Body of pancreas (tissue), 4 donors: ENCODE measurements around the gene MEIS2. TPM values are rescaled to one million over a fixed set of nuclear protein-coding genes. Genes with fewer than 3 reads are reported as not detected.

Experiments
- ATAC-seq: fragments of 150-250 bp; one replicate; pipeline ENCODE4 v1.9.1; 2016
- DNase-seq, 4 donors: peaks; one replicate each; pipeline ENCODE4 v3.0.0-alpha.2; 2019
- H3K27ac ChIP-seq, 4 donors: fragments of 200-600 bp; sonication (generic); 1 replicate in 3 of 4; 2 replicates in 1 of 4; pipeline versions ENCODE4 v1.5.1 to v1.6.1; 2016 to 2019; ENCODE audit warnings: mild to moderate bottlenecking in 1 of 4, mixed read lengths in 1 of 4, moderate library complexity in 1 of 4
- H3K27me3 ChIP-seq, 2 donors: fragments of 200-600 bp; sonication (generic); one replicate each; pipeline ENCODE4 v1.6.0; 2016; ENCODE audit warnings: mild to moderate bottlenecking in 1 of 2
- H3K36me3 ChIP-seq, 2 donors: fragments of 200-600 bp; sonication (generic); replicated peaks in 1 of 2; 2 replicates each; pipeline ENCODE4 v1.5.1; 2016; ENCODE audit warnings: low read depth in 2 of 2; ENCODE audit not compliant: insufficient read depth in 1 of 2
- H3K4me1 ChIP-seq: fragments of 200-600 bp; sonication (generic); one replicate; pipeline ENCODE4 v1.6.0; 2016
- H3K4me3 ChIP-seq, 2 donors: fragments of 200-600 bp; sonication (generic); 1 replicate in 1 of 2; 2 replicates in 1 of 2; pipeline ENCODE4 v1.5.1; 2016 to 2019
- H3K9me3 ChIP-seq, 3 donors: fragments of 200-600 bp; sonication (generic); 1 replicate in 2 of 3; 2 replicates in 1 of 3; pipeline ENCODE4 v1.5.1; 2016
- POLR2A ChIP-seq, 3 donors: fragments of 450-650 bp; IDR thresholded peaks; one replicate each; pipeline ENCODE4 v1.6.1; 2016; ENCODE audit warnings: antibody characterized with exemption in 3 of 3, mild to moderate bottlenecking in 2 of 3
- WGBS, 2 donors: methylation state at CpG; one replicate each; pipeline ENCODE4 v1.1.5; 2017; 5-methylcytosine and 5-hydroxymethylcytosine counted together
- intact Hi-C: fragments of 100-400 bp; cut with DNase I; formaldehyde crosslinking; loops from one replicate; pipeline ENCODE4 v1.15.1; 2023
- total RNA-seq, 2 donors: library from RNA; depleted of rRNA; stranded (reverse); fragments of >200 nt; gene quantifications; one replicate each; pipeline ENCODE4 v1.1.0, GENCODE V29; 2016
- TF ChIP-seq, protein P1 (sequence below), 7 experiments: fragments of 450-650 bp in 4 of 7; fragments of 200-600 bp in 3 of 7; sonication (generic) in 3 of 7; IDR thresholded peaks; one replicate each; pipeline ENCODE4 v1.5.1; 2016 to 2019; ENCODE audit warnings: antibody characterized with exemption in 7 of 7

The MEIS2 gene
- total RNA-seq, 2 donors from 2014 or later = 11.9 to 86.0 TPM

DNA sequence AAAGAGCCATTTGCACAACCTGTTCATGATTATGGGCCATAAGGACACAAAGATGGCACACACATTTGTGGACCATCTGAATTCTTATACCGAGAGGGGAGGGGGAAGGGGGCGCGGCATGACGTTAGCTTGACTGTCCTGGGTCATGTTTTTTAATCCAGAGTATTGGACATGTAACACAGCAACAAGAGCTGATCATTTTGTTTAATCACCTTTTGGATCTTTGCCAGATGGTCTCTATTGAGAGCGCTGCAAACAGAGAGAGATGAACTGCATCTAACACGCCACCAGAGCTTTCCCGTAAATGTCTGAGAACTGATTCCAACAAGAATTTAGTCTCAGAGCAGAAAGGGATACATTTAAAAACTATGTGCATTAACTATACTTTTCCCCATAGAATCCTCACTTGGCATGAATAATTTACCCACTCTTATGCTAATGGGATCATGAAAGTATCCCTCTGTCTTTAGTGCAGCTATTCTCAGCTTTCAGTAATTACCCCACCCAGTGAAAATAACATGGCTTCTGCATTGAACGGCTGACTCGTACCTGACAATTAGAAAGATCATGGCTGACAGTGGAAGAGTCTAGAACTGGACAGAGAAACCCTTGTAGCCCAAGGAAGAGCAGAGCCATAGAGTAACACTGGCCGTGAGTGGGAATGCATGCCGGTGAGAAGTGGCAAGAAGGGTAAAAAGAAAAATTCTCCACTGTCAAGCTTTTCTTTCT is 22.6 kb downstream of the MEIS2 start:
- no peaks in the 10 kb centered on the region for H3K27me3 ChIP-seq
- intact Hi-C loops = no loop called here
- TF ChIP-seq POLR2A (IDR thresholded peaks at IDR 0.05) = no peak
- WGBS, 2 donors = 86 to 95% methylated on average over 10 to 11 of the region's 11 CpGs
- ATAC-seq (no peak), DNase-seq (no peak)
- no peaks in the 10 kb centered on the region for H3K9me3 ChIP-seq
- H3K36me3 ChIP-seq = peaks cover 0 to 2% of the 10 kb centered on the region in 2 donors
- peaks cover 21% of the 10 kb centered on the region for H3K4me1 ChIP-seq
- H3K4me3 ChIP-seq = no peak overlapping the region
- H3K27ac ChIP-seq = no peak overlapping the region

DNA sequence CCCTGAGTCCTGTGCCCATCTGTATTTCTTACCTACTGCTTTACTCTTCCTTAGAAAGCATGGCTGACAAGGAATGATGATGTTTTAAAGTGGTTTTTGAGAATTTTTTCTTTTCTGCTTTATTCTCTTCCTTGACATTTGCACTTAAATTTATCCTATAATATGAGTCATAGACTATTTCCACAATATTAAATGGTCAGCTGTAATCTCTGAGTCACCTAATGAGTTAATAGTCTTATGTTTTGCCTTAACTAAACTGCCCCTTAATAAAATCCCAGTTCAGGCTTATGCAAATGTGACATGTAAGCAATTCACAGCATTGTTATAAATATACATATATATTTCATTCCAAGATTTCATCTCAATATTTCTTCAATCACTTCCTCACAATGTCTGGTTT is 23.8 kb downstream of the MEIS2 start:
- Histone ChIP-seq H3K27ac (no peak overlapping the region), H3K36me3 (no peaks in the 10 kb centered on the region), H3K4me3 (no peak overlapping the region), H3K9me3 (no peaks in the 10 kb centered on the region), H3K27me3 (no peaks in the 10 kb centered on the region), H3K4me1 (peaks cover 13% of the 10 kb centered on the region)
- TF ChIP-seq, protein P1, sequence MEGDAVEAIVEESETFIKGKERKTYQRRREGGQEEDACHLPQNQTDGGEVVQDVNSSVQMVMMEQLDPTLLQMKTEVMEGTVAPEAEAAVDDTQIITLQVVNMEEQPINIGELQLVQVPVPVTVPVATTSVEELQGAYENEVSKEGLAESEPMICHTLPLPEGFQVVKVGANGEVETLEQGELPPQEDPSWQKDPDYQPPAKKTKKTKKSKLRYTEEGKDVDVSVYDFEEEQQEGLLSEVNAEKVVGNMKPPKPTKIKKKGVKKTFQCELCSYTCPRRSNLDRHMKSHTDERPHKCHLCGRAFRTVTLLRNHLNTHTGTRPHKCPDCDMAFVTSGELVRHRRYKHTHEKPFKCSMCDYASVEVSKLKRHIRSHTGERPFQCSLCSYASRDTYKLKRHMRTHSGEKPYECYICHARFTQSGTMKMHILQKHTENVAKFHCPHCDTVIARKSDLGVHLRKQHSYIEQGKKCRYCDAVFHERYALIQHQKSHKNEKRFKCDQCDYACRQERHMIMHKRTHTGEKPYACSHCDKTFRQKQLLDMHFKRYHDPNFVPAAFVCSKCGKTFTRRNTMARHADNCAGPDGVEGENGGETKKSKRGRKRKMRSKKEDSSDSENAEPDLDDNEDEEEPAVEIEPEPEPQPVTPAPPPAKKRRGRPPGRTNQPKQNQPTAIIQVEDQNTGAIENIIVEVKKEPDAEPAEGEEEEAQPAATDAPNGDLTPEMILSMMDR (IDR thresholded peaks at IDR 0.05) = no peak
- TF ChIP-seq POLR2A (IDR thresholded peaks at IDR 0.05) = no peak
- DNase-seq = no peak
- no peak for ATAC-seq
- intact Hi-C loops = no loop called here

DNA sequence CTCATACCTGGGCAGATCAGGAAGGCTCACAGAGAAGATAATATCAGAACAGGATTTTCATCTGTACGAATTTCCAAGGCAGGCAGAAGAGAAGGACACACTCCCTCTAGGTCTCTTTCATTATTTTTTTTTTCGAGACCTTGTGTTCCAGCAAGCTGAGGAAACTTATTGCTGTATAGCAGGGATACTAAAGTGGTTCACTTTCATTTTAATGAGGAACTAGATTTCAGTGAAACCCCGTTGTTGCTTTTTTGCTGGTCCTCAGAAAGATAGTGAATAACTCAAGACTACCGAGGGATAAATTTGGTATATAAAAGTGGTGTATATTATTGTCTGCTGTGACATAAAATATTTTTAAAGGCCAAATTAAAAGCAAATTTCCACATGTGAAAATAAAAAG is 24.6 kb downstream of the MEIS2 start:
- H3K4me1 ChIP-seq = peaks cover 10% of the 10 kb centered on the region
- DNase-seq (no peak), ATAC-seq (no peak)
- no peak overlapping the region for H3K4me3 ChIP-seq
- 91 to 94% methylated on average over 4 of the region's 4 CpGs for WGBS, 2 donors
- no peaks in the 10 kb centered on the region for H3K36me3 ChIP-seq
- H3K9me3 ChIP-seq = no peaks in the 10 kb centered on the region
- TF ChIP-seq POLR2A (IDR thresholded peaks at IDR 0.05) = no peak
- TF ChIP-seq, protein P1 (IDR thresholded peaks at IDR 0.05) = no peak
- intact Hi-C loops = no loop called here
- no peaks in the 10 kb centered on the region for H3K27me3 ChIP-seq
- H3K27ac ChIP-seq = no peak overlapping the region

DNA sequence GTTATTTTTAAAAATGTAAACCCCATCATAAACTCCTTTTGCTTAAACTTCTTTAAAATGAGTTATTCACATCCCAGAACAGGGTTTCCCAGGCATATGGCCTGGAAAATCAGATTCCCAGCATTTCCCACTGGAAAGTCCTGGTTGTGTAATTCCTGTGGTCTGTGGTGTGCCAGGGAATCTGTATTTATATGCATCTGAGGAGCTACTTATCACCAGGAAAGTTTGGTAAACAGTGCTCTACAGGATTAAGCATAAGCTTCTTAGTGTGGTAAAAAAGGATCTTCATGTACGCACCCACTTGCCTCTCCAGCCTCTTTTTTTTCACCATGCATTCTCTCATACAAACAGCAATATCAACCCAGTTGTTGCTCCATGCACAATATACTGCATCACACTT is 28.2 kb downstream of the MEIS2 start:
- Histone ChIP-seq H3K4me3 (no peak overlapping the region), H3K27me3 (no peaks in the 10 kb centered on the region), H3K9me3 (no peaks in the 10 kb centered on the region), H3K27ac (no peak overlapping the region), H3K4me1 (no peaks in the 10 kb centered on the region), H3K36me3 (no peaks in the 10 kb centered on the region)
- no peak for DNase-seq
- WGBS, 2 donors = 91 to 100% methylated on average over 1 of the region's 1 CpG
- ATAC-seq = no peak
- intact Hi-C loops = no loop called here
- no peak for TF ChIP-seq POLR2A (IDR thresholded peaks at IDR 0.05)
- TF ChIP-seq, protein P1 (IDR thresholded peaks at IDR 0.05) = no peak

DNA sequence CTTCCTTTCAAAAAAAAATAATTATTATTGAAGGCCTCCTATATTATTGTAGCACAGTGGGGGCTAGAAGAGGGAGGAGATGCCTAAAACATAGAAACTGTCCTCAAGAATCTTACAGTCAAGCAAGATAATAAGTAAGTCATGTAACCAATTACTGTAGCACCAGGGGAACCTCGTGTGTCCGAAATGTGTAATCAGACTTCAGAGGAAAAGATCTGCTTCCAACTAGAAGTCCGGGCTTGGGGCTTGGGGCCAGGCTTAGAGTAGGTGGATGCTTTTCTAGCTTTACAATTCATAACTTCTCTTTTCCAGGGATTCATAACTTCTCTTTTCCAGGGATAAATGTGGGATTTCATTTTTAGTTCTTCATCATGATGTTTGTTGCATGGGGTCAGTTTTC is 29.2 kb downstream of the MEIS2 start:
- Histone ChIP-seq H3K9me3 (no peaks in the 10 kb centered on the region), H3K36me3 (no peaks in the 10 kb centered on the region), H3K27ac (no peak overlapping the region), H3K27me3 (no peaks in the 10 kb centered on the region), H3K4me1 (no peaks in the 10 kb centered on the region), H3K4me3 (no peak overlapping the region)
- WGBS, 2 donors = 82 to 87% methylated on average over 3 of the region's 3 CpGs
- DNase-seq (no peak), ATAC-seq (no peak)
- no peak for TF ChIP-seq POLR2A (IDR thresholded peaks at IDR 0.05)
- TF ChIP-seq, protein P1 (IDR thresholded peaks at IDR 0.05) = no peak
- intact Hi-C loops = no loop called here
